ENCODE data around the gene GAS7.
A peak's percentile ranks its signal among the peaks of the same experiment; 100 is the strongest.

Gene GAS7

DNA sequence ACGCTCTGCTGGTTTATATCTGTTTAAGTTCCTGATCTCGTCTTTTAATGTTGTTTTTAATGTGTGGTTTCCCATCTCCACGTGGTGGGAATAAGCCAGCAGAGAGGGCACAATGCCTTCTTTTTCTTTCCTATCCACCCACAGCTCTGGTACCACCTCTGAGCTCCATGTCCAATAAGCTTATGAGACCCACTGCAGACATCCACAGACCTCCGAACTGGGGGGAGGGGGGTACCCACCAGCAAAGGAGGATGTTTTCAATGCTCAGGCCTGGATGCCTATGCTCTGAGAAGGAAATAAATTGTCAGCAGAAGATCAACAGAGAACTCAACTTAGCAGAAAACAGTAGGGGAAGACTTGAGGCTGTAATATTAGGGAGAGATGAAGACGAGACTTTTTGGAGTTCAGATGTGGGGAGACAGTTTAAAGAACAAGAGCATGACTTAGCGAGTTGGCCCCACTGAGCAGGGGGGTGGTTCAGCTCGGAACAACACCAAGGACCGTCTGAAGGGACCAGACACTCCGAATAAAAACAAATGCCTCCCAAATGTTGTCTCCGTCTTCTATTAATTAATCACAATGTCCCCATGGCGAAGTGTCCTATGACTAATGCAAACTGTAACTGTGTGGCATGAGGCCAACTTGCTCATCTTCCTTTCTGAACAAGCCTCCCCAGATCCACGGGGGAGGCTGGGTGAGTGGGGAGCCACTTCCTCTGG is 62.7 kb downstream of the GAS7 start:
- DNase-seq (ENCODE audit: low read depth): no peak

DNA sequence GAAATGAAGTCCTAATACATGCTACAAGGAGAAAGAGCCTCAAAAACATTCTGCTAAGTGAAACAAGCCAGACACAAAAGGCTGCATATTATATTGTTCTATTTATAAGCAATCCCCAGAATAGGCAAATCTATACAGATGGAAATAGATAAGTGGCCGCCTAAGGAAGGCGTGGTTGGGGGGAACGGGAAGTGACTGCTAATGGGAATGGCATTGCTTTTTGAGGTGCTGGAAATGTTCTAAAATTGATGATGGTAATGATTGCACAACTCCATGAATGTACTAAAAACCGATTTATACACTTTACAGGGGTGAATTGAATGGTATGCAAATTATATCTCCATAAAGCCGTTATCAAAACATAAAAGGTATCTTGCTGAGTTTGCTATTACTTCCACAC is 67.7 kb downstream of the GAS7 start:
- DNase-seq (ENCODE audit: low read depth): no peak

DNA sequence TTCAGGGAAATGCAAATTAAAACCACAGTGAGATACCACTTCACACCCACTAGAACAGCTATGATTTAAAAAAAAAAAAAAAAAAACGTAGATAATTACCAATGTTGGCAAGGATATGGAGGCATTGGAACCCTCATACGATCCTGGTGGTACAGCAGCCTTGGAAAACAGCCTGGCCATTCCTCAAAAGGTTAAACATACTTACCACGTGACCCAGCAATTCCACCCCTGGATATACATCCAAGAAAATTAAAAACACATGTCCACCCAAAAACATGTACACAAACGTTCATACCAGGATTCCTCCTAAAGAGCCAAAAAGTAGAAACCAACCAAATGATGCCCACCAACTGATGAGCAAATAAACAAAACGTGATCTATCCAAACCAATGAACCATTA is 68.1 kb downstream of the GAS7 start:
- no peak for DNase-seq (ENCODE audit: low read depth)

DNA sequence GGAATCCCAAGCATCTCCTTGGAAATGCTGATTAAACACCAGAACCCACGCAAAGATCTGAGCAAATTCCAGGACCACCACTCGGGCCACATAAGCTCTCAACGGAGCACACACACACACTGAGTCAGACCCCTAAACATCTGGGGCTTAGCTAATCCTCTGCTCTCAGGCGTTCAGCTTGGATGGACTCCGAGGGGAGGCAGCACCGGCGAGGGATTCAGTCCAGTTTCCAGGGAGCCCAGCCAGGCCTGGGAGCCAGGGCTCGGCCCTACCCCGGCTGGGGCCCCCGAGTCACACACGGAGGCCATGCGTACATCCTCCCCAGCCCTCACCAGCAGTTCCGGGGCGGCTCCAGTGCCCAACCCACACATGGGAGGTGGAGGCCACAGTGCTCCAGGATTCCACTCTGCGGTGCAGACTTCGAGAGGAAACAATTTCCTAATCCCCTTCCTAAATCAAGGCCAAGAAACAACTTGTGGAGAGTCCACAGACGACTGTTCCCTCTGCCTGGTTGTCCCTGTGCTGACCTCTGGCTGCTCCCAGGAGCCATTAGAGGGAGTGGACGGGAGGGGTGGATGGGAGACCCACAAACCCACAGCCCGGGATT is 70.5 kb downstream of the GAS7 start:
- no peak for DNase-seq (ENCODE audit: low read depth)

DNA sequence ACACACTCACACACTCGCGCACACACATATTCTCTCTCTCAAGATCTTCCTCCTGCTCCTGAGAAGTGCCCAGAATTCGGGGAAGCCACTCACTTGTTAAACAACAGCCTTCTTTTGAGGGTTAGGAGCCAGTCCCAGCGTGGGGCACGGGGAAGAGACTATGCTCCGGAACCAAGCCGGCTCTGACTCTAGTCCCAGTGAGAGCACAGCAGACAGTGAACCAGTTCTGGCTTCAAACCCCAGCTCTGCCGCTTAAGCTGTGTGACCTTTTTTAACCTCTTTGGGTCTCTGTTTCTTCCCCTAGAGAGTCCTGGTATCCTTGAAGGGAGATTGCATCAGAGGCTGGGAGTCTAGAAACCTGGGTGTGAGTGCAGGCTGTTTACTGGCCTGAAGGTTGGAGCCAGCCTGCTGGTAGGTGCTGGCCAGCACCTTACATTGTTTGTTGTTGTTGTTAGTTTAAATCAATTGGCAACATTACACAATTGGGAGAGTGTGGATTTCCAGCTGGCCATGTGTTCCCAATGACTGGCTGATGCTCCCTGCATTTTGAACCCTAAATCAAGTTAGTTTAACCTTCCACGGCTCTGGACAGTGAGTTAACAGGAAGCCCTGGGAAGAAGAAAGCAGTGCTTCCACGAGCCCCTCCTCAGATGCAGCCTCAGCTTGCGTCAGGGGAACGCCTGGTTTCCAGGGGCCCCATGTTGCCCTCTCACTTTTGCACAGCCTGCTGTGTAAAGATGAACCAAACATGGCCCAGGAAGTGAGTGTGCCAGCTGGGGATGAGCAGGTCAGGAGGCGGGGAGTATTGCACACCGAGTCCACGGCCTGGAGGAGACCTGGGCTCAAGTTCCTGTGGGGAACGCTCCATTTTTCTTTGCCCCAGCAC is 71.5 kb downstream of the GAS7 start:
- DNase-seq (ENCODE audit: low read depth): no peak

DNA sequence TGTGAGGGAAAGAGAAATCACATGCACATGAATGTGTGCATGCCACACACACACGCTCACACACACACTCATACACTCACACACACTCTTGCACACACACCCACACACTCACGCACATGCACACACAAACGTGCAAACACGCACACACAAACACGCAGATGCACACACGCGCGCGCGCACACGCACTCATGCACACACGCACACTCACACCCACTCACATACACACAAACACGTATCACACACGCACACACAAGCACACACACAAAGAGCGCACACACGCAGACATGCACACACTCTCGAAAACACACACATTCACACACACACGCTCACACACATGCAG is 72.2 kb downstream of the GAS7 start:
- DNase-seq (ENCODE audit: low read depth): no peak

DNA sequence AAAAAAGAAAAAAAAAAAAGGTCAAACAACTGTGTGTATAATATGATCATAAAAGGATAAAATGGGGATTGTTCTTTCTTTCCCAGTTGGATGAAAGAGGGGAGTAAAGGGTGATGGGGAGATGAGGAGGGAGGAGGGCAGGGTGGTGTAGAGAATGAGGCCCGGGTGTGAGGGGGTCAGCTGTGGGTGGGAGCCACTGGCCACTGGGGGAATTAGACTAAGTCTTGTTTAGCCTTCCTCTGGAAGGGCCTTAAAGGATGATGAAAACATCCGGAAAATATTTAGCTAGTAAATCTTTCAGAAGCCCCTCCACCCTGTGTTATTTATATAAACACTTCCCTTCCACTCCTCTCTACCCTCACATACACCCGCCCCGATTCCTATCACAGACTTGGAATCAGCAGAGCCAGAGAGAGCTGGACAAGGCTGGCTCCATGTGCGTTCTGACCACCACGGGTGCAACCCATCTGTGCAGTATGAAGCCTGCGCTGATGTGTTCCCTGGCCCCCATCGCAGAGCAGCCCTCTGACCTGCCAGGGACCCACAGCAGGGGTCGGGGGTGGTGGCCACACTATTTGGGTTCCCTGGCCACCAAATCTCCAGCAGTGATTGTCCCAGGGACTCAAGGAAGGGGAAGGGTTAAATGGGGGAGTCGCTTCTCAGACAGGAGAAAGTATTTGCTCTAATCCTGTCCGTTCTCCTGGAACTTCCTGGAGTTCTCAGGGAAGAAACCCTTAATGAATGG is 72.7 kb downstream of the GAS7 start:
- no peak for DNase-seq (ENCODE audit: low read depth)

DNA sequence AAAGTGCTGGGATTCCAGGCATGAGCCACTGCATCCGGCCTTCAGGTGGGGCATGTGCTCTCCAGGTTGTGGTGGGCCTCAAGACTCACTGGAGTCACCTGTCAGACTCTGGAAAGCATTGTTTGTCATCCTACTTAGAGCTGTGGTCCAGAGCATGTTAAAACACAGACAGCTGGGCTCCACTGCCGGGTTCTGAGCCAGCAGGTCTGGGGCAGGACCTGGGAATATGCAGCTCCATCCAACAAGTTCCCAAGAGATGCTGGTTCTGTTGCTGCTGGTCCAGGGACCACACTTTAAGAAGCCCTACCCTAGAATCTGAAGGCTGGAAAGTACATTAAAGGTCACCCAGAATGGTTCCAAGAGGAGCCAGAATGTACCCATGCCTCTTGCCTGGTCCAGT is 75.3 kb downstream of the GAS7 start:
- no peak for DNase-seq (ENCODE audit: low read depth)

DNA sequence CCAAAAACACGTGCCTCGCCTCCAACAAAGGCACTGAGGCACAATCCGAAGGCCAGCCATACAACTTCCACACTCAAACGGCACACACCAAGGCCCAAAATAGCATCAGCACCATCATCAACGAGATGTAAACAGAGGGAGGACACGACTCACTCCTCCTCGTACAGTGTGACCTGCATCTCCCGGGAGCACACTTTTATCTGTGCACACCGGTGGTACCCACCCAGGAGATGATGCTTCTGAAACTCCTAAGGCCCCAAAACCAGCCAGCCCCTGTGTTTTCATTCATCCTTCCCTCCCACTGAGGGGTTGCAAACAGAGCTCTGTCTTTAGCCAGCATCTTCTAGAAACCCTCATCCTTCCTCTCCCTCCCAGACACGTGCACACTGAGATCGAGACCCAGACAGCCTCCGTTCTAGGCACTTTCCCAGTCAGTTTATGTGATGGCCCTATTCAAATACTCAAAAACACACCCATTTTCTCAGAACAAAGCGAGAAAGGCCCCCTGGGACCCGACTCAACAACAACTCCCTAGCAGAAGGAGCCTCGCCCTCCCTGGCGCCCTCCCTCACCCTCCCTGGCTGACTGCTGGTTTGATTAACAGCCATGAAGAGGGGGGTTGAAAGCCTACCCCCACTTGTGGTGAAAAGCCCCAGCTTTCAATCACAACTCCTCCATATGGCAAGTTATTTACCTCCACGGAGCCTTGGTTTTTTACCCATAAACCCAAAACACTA is 76.3 kb downstream of the GAS7 start:
- no peak for DNase-seq (ENCODE audit: low read depth)

DNA sequence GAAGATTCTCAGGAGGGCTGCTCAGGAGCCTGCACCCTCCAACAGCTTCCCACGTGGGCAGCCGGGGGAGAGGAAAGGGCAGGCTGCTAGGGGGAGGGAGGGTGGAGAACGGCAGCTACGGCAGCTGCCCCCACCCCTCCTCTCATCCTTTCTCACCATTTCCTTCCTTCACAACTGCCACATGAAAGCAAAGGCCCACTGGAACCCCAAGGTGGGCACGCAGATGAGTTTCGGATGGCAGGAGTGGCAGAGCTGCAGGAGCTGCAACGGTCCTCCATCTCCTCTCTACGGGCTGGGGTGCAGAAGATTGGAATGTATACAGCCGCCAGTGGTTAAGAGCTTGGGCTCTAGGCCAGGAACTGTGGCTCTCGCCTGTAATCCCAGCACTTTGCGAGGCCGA is 77.7 kb downstream of the GAS7 start:
- DNase-seq (ENCODE audit: low read depth): no peak

DNA sequence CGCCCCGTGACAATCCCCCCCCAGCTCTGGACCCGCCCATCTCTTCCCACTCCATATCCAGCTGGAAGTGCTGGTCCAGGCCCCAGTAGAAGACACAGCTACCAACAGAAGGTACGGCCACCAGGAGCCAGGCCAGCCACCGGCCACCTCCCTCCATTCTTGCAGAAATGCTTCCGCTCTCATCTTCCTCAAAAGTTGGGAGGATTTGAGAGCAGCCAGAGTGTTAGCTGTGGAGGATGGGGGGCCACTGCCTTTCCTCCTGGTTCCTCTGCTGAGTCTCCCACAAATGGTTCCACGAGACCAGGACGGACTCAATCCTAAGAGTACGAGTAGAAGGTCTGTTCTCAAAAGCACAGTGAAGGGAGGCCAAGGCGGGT is 78.3 kb downstream of the GAS7 start:
- no peak for DNase-seq (ENCODE audit: low read depth)

DNA sequence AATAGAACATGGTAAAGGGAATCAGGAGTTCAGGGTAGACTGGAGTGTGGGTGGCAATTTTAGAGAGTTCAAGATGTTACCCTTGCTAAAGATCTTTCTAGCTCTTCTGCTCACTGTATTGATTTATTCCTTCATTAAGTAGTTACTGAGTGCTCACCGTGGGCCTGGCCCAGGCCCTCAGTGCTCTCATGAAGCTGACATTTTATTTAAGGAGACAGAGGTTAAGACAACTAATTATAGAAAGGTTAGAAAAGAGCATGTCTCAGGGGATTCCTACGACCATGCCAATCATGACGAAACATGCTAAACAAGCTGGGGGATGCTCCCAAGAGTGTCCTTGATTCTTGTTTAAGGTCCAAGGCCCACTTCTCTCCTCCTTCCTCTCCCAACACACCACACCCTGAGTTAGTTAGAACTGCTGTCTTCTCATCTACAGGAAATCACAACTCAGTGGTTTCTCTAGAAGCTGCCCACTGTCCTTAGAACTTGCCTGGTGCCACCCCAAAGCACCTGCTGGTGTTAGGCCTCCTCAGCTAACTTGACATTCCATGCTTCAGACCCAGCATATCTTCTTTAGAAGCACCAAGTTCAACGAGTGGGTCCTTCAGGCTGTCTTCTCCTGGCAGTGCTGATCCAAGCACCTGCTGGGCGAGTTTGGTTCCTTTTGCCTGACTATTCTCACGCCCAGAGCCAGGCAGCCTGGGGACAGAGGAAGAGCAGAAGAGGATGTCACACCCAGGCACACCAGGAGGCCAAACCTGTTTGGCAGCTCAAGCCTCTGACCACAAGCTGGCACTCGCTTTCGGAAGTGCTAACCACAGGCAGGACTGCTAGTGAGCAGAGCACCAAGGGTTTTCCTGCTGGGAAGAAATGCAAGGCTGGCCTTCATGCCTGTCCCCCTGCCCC is 79.0 kb downstream of the GAS7 start:
- no peak for DNase-seq (ENCODE audit: low read depth)

DNA sequence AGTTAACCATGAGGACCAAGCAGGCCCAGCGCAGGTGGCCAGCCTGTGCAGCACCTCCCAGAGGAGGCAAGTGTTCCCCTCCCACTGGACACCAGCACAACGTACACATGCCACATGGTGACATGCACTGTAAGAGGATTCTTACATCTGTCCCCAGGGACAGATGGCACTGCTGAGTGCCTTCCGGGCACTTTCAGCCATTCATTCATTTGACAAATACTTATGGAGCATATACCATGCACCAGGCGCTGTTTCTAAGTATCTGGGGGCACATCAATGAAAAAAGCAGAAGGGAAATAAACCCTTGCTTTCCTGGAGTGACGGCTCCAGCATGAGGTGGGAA is 79.6 kb downstream of the GAS7 start:
- DNase-seq (ENCODE audit: low read depth): no peak

DNA sequence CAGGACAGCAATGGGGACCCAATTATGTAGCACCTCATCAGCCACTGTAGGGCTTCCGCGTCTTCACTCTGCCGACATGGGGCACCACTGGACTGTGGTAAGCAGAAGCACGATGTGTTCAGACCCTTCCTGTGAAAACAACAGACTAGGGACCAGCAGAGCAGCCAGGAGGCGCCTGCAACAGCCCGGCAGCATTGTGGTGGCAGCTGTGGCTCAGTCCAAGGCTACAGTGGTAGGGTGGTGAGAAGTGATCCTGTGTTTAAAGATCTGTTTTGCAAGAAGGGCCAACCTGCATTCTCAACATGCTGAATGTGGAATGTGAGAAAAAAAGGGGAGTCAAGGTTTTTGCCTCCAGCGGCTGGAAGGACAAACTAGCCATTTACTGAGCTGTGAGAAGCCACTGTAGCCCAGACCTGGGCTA is 80.8 kb downstream of the GAS7 start:
- no peak for DNase-seq (ENCODE audit: low read depth)

DNA sequence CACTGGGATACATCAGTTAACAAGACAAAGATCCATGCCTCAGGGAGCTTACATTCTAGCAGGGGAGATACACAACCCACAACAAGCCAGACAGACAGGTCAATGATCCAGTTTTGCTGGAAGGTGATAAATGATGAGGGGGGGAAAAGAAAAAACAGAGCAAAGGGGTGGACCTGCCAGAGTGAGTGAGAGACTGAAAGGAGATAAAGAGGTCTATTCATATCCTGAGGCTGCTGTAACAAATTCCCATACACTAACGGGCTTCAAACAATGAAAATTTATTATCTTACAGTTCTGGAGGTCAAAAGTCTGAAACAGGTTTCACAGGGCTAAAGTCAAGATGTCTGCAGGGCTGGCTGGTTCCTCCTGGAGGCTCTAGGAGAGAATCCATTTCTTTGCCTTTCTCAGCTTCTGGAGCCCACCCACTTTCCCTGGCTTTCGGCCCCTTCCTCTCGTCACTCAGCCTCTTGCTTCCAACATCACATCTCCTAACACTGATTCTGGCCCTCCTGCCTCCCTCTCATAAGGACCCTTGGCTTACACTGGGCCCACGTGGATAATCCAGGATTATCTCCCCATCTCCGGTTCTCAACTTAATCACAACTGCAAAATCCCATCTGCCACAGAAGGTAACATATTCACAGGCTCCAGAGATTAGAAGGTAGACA is 81.5 kb downstream of the GAS7 start:
- no peak for DNase-seq (ENCODE audit: low read depth)

DNA sequence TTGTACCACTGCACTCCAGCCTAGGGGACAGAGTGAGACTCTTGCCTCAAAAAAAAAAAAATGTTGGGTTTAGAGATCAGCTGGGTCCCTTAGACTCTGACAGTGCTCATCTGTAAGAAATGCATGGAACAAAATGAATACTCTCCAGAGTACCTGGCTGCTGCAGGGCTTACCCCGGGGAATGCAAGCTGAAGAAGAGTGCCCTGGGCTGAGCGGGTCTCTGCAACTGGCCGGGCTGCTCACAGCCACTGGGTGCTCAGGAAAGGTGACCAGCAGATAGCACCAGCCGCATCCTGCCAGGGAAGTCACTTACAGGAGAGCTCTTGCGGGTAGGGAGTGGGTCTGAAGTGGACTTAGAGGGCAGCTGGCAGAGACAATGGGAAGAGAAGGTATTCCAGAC is 82.1 kb downstream of the GAS7 start:
- no peak for DNase-seq (ENCODE audit: low read depth)

DNA sequence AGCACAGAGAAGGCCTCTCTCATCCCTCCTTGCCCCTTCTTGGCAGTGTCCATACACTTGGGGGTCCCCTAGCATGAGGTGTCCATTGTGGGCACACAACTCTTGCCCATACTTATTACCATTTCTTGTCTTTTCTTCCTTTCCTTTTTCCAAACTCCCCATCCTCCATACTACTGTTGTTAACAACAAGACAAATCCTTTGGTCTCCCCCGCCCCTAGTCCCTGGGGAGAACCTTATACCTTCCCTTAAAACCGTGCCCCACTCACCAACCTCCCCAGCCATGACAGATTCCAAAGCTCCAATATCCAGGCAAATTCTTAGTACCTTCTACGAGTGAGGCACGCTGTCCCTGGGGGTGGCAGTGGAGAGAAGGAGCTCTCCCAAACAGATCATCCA is 82.9 kb downstream of the GAS7 start:
- no peak for DNase-seq (ENCODE audit: low read depth)

DNA sequence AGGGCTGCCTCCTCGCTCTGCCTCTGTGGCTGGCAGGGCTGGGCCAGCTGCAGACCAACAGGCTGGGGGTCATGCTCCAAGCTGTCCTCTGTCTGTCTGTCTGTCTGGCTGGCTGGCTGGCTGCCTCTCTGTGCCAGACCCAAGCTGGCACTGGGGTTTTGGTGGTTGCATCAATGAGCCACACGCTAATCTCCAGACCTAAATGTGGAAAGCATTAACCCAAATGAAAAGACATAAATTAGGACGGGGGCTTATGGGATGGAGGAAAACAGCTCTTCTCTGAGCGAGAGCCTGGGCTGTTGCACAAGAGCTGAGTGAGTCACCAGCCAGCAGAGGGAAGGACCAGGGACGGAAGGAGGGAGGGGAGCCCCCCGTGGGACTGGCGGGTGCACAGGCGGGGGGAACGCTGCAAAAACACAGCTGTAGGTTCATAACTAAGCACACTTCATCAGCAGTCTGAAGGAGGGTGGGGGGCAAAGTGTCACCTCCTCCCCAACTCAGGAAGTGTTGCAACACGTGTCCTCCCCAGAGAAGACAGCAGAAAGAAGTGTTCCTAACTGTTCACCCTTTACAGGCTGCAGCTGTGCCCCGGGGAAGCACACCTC is 83.4 kb downstream of the GAS7 start:
- peak; percentile 41 for DNase-seq (ENCODE audit: low read depth)

DNA sequence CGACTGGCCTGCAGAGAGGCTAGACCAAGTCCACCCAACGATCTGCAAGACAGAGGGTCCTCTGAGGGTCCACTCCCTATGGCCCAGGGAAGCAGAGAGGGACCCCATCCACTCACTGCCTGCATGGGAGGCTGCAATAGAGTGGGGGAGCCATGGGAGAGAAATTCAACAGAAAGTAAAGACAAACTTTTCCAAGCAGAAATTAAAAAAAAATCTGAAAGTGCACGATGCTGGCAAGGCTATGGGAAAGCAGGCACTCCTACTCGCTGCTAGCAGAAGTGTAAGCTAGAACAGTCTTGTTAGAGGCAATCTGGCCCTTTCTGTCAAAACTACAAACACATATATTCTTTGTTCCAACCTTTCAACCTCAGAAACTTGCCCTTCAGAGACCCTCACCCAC is 85.4 kb downstream of the GAS7 start:
- DNase-seq (ENCODE audit: low read depth): no peak

DNA sequence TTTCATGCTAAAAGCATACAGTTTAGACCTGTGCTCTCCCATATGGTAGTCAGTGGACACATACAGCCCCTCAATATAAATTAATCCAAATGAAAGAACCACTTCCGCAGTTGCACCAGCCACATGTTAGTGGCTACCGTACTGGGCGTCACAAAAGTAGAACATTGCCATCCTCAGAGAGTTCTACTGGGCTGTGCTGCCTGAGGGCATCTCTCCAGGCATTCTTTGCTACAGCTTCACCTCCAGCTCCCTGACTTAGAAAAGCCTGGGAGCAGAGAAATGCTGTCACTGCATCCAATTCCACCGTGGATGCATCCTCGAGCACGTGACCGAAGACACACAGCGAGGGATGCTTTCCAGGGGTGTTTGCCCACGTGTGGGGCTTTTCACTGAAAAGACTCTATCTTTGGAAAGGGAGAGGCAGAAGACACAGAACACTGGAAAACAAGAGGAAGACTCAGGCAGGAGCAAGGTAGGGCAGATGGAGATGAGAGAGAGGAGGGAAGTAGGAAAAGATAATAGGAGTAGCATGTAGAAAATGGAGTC is 86.4 kb downstream of the GAS7 start:
- DNase-seq (ENCODE audit: low read depth): no peak
